Measurements from ENCODE around the gene TSPY9.
"Not testable (repeated sequence)": the region's sequence is repeated elsewhere in the genome, so short reads cannot be mapped to it uniquely, and the experiment has no call there.

Gene TSPY9

GRCh38 chrY:9486967-9487366 lies at the start of gene TSPY9:
Gene TSPY9, plus strand, starts transcription at chrY:9487267. Its CDS starts 46 bp downstream, at chrY:9487313.
- DNase-seq (ENCODE audit: low read depth, low spot score) = not testable (repeated sequence)

- not testable (repeated sequence) for DNase-seq (ENCODE audit: low read depth, low spot score)
Observed at GRCh38 chrY:9466655-9467054, 20.4 kb upstream of the TSPY9 start, which contains the start of gene TSPY1. Gene TSPY1, plus strand, starts transcription at chrY:9466955. Its CDS starts 46 bp downstream, at chrY:9467001.

GRCh38 chrY:9504396-9504795 lies 17.3 kb downstream of the TSPY9 start:
- not testable (repeated sequence) for DNase-seq (ENCODE audit: low read depth, low spot score)

GRCh38 chrY:9516287-9516686 lies 29.2 kb downstream of the TSPY9 start:
- DNase-seq (ENCODE audit: low read depth, low spot score) = not testable (repeated sequence)

GRCh38 chrY:9527580-9527979 lies 40.5 kb downstream of the TSPY9 start, which contains the start of gene TSPY10:
Gene TSPY10, plus strand, starts transcription at chrY:9527880. Its CDS starts 46 bp downstream, at chrY:9527926.
- not testable (repeated sequence) for DNase-seq (ENCODE audit: low read depth, low spot score)

Data from astrocyte of the hippocampus (primary cell).